ENCODE data around the gene TECPR2.

TECPR2 gene

DNA sequence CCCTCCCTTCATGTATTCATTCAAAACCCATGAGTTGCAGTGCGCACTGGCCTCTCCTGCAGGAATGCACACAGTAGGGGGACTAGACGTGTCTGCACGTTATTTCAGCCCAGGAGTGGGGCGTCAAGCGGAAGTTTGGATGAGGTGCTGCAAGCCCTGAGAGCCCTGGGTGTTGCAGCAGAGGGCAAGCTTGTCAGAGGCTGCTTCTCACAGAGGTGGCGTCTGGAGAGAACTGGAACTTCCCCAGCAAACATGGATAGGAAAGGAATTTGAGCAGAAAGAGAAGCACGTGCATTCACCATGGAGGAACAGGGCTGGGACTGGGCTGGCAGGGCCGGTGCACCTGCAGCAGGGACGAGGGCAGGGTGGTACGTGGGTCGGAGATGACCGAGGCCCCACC lies 64.9 kb downstream of the TECPR2 start:
- no peak for DNase-seq

- no peak for DNase-seq
Measured at GRCh38 chr14:102430212-102430908, 67.6 kb downstream of the TECPR2 start.

DNA sequence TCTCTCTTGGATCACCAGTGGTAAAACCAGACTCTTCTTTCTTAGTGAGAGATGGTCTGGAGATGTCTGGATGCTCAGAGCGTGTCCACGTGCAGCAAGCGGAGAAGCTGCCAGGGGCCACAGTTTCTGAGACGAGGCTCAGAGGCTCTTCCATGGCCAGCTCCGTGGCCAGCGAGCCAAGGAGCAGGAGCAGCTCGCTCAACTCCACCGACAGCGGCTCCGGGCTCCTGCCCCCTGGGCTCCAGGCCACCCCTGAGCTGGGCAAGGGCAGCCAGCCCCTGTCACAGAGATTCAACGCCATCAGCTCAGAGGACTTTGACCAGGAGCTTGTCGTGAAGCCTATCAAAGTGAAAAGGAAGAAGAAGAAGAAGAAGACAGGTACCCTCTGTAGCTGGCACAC lies 69.0 kb downstream of the TECPR2 start:
- no peak for DNase-seq

DNA sequence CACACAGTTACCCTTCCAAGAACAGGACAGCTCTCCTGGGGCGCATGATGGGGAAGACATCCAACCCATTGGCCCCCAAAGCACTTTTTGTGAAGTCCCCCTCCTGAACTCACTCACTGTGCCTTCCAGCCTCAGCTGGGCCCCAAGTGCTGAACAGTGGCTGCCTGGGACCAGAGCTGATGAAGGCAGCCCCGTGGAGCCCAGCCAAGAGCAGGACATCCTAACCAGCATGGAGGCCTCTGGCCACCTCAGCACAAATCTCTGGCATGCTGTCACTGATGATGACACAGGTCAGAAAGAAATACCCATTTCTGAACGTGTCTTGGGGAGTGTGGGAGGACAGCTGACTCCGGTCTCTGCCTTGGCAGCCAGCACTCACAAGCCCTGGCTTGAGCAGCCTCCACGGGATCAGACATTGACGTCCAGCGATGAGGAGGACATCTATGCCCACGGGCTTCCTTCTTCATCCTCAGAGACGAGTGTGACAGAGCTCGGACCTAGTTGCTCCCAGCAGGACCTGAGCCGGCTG lies 72.0 kb downstream of the TECPR2 start:
- no peak for DNase-seq

GRCh38 chr14:102437997-102438915 lies 75.5 kb downstream of the TECPR2 start:
- peak; percentile 77 for DNase-seq

DNA sequence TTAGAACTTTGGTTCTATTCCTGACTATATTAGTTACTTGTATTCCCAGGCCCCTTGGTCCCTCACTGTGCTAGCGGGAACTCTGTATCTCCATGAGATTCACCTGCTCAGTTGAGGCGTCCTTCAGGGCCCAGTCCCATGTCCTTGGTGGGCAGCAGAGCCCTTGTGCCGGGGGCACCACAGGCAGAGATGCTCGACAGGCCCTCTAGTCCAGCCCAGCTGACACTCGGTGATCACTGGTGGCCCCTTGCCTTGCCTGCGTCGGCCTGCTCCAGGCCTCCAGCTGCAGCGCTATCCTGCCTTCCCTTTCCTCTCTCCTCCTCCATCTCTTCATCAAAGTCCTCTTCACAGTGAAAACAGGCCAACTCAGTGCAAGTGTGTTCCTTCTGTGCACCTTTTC lies 76.8 kb downstream of the TECPR2 start:
- no peak for DNase-seq

GRCh38 chr14:102440392-102440791 lies 77.7 kb downstream of the TECPR2 start:
- no peak for DNase-seq

DNA sequence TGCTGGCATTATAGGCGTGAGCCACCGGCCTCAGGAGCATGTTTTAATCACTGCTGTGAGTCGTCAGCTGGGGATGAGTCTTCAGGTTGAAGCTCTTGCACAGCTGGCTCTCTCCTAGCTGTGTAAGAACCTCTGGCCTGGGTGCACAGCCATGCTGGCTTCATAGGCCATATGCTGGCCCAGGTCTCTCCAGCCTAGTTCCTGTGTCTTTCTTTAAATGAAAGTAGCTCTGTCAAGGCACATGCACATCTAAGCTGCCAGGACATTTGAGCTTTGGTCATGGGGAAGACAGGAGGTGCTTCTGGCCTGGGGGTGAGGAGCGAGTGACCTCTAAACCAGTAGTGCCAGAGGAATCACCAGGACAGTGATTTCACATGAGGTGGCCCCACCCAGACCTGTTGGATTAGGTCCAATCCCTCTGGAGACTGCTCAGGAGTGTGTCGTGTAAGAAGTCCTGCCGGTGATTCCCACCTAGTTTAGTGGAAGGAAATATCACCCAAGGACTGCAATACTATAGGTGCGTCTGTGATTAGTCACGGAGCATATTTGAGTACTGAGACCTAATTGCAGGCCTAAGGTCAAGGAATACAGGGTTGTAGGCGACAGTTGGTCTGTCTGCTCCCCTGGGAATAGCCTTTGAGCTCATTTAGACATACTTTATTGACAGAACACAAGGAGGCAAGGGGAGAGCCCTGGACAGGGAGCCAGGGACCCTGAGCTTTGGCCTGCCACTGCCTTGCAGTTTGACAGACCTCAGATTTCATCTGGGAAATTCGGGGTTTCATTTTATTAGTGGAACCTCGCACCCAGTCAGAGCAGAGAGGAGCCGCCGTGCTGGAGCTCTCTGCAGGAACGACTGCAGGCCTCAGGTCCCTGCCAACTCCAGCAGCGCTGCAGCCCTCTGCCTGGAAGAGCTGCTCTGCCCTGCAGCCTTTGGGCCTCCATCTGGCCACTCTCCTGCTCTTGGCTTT lies 79.8 kb downstream of the TECPR2 start:
- no peak for DNase-seq

GRCh38 chr14:102445066-102445465 lies 82.3 kb downstream of the TECPR2 start:
- no peak for DNase-seq

GRCh38 chr14:102445641-102446040 lies 82.9 kb downstream of the TECPR2 start:
- DNase-seq, result no peak

GRCh38 chr14:102450206-102451063 lies 87.7 kb downstream of the TECPR2 start:
- DNase-seq, result no peak

DNA sequence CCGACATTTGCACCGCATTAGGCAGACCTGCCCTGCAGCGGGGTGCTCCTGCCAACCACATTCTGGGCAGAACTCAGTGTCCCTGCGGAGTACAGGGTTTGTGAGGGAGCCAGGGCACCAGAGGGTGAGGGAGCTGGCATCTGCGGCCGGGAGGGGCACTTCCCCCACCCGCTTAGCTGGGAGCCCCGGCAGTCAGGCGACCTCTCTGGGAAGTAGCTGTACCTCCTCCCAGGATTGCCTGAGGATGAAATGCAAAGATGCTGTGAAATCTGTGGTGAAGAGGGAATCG lies 88.3 kb downstream of the TECPR2 start:
- no peak for DNase-seq

GRCh38 chr14:102452302-102452701 lies 89.6 kb downstream of the TECPR2 start:
- no peak for DNase-seq

GRCh38 chr14:102454711-102455110 lies 92.0 kb downstream of the TECPR2 start:
- no peak for DNase-seq

DNA sequence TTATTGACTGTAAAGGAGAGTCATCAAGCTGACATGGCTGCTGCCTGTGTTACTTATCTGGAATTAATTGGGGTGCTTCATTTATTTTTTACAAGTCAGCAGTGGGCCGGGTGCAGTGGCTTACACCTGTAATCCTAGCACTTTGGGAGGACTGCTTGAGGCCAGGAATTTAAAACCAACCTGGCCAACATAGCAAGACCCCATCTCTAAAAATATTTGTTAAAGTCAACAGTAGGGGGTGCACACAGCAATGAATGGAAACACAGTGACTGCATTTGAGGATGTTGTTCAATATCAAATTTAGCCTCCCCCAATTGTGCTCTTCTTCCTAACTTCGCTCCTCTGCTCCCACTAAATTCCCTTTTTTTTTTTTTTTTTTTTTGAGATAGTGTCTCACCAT lies 94.8 kb downstream of the TECPR2 start:
- no peak for DNase-seq

DNA sequence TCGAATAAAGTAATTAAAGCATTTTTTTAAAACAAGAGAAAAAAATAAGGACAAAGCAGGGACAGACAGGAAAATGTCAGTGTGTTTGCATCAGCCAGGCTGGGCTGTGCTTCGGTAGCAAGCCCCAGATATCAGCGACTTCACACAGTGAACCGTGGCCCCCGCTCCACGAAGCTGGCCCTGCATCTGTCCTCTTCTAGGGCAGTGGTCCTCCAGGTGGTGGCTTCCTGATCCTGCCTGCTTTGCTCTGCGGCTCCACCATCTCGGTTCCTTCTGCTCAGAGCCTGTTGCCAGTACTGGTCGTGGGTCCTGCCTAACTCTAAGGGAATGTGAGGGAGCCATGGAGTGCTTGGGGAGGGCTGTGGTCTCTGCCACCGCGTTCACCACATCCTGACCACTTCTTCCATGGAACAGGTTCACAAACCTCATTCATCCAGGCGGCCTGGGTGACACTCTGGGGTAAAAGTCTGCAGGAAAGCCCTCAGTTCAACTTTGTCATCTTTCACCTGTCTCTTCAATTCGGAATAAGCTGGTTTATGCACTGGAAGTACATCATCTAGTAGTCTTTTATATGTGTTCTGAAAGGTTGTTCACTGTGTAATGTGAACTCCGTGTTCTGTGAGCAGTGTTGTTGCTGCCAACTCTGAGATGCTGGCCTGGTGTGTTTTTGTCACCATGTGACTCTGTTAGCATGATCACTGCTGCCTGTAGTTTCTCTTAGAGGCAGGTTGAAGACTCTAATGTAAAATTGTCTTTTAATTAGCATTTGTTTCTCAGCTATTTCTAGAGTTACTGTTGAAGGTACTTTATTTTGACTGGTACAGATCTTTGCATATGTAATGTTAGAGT lies 99.0 kb downstream of the TECPR2 start:
- peak; percentile 12 for DNase-seq

- peak; percentile 8 for DNase-seq
Measured at GRCh38 chr14:102462391-102462790, 99.7 kb downstream of the TECPR2 start.

DNA sequence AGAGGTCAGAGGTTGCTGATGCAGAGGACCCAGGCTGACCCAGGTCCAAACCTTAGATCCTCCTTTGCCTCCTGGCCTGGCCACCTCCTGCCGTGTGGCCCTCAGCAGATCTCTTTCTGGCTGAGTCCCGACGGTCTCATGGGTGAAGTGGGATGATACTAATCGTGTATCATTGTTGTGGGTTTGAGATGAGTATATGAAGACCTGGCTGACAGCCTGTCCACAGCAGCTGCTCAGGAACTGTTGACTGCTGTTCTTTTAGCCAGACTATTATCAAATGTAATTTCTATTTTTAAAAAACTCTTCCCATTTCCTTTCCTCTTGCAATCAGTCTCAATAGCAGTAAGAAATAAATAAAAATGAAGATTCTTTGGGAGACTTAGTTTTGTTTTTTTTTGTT lies 101.3 kb downstream of the TECPR2 start:
- DNase-seq, result no peak

GRCh38 chr14:102464846-102465341 lies 102.2 kb downstream of the TECPR2 start:
- no peak for DNase-seq

DNA sequence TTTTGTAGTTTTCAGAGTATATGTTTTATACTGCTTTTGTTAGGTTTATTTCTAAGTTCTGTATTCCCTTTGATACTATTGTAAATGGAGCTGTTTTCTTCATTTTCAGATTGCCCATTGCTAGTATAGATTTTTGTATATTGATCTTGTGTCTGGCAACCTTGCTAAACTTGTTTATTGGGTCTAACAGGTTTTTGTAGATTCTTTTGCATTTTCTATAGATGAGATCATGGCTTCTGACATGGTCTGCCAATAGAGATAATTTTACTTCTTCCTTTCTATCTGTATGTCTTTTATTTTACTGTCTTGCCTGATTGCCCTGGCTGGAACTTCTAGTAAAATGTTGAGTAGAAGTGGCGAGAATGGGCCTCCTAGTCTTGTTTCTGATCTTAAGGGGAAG lies 106.5 kb downstream of the TECPR2 start:
- DNase-seq, result no peak

All from fibroblast of skin of scalp (primary cell).